B cell (primary cell): ENCODE results near the gene PBXIP1.

Experiments used
- CTCF ChIP-seq: fragments of 200-600 bp; IDR thresholded peaks from one replicate; pipeline ENCODE4 v1.8.0; 2022; ENCODE audit warnings: antibody characterized with exemption, mild to moderate bottlenecking
- EZH2 ChIP-seq: IDR thresholded peaks from 2 replicates; pipeline ENCODE4 v1.6.1; 2012; ENCODE audit warnings: borderline replicate concordance, low read depth, mild to moderate bottlenecking, moderate library complexity, low read length; ENCODE audit not compliant: insufficient read depth, poor library complexity, severe bottlenecking

- TF ChIP-seq CTCF (no peak), EZH2 (no peak)
Observed at GRCh38 chr1:154934358-154934948, 21.4 kb downstream of the PBXIP1 start.
